K562 (cell line): Measurements from ENCODE around the gene TMEM87A. TPM values are rescaled to one million over a fixed set of nuclear protein-coding genes. Genes with fewer than 3 reads are reported as not detected.

Experiments
- ATAC-seq: fragments of 200-7000 bp; cut with Tn5 transposase; 3 replicates; pipeline ENCODE4 v1.9.1; 2020; ENCODE audit warnings: moderate library complexity
- BruUV-seq: library from RNA; stranded (reverse); fragments of 400-500 nt; replicated peaks from 2 replicates; lab custom pipeline; 2021; lab: Mats Ljungman, UMichigan
- CTCF ChIA-PET: fragments of 300-600 bp; formaldehyde crosslinking; extraction: SDS; loops from one replicate; lab custom pipeline; 2021; ENCODE audit warnings: low intra/inter-chr PET ratio; lab: Yijun Ruan, JAX
- POLR2A ChIA-PET: fragments of 300-600, 350-650 bp; sonication (Branson Sonifier 250); formaldehyde crosslinking; extraction: SDS; loops from one replicate; lab custom pipeline; 2021; ENCODE audit warnings: antibody characterized with exemption, inconsistent platforms; lab: Yijun Ruan, JAX
- DNase-seq, 4 experiments: peaks; one replicate each; pipeline versions ENCODE4 v3.0.0 to v3.0.0-alpha.2; 2011 to 2018; ENCODE audit warnings: low spot score in 3 of 4, mixed read lengths in 3 of 4; ENCODE audit errors: extremely low read depth in 1 of 4
- FAIRE-seq: peaks from 2 replicates; lab custom pipeline; 2011; peaks lifted over from hg19 to GRCh38; lab: Jason Lieb, UNC
- H2AFZ ChIP-seq: 2 replicates; pipeline ENCODE4 v1.6.0; 2011; ENCODE audit warnings: low read depth, low read length, control low read depth, inconsistent platforms
- H3K27ac ChIP-seq: fragments of 200-600 bp; 3 replicates; pipeline ENCODE4 v1.8.0; 2011; ENCODE audit warnings: low read depth, mild to moderate bottlenecking, control low read depth, inconsistent platforms, low read length, moderate library complexity, mixed read lengths; ENCODE audit errors: extremely low read depth
- H3K27me3 ChIP-seq, 2 experiments: fragments of 300-600 bp in 1 of 2; 2 replicates in 1 of 2; 3 replicates in 1 of 2; pipeline versions ENCODE4 v1.6.0 to v1.8.0; 2011; ENCODE audit warnings: inconsistent platforms in 2 of 2, low read length in 2 of 2, mild to moderate bottlenecking in 1 of 2, mixed read lengths in 1 of 2, moderate library complexity in 1 of 2; ENCODE audit not compliant: control insufficient read depth in 2 of 2, insufficient read depth in 2 of 2
- H3K36me3 ChIP-seq: fragments of 300-600 bp; 3 replicates; pipeline ENCODE4 v1.8.0; 2011; ENCODE audit warnings: mild to moderate bottlenecking, low read length, inconsistent platforms; ENCODE audit not compliant: control insufficient read depth, insufficient read depth
- H3K4me1 ChIP-seq, 2 experiments: fragments of 200-600 bp in 1 of 2; replicated peaks in 1 of 2; 2 replicates in 1 of 2; 3 replicates in 1 of 2; pipeline versions ENCODE4 v1.5.1 to v1.8.0; 2011; ENCODE audit warnings: inconsistent platforms in 2 of 2, low read length in 2 of 2, mild to moderate bottlenecking in 1 of 2, mixed read lengths in 1 of 2, moderate library complexity in 1 of 2; ENCODE audit not compliant: control insufficient read depth in 2 of 2, insufficient read depth in 2 of 2
- H3K4me2 ChIP-seq: 2 replicates; pipeline ENCODE4 v1.6.1; 2011; ENCODE audit warnings: low read length, control low read depth, inconsistent platforms, mixed read lengths; ENCODE audit not compliant: insufficient read depth
- H3K4me3 ChIP-seq: fragments of 200-600 bp; sonication (generic), shearing (Covaris generic); 2 replicates; pipeline ENCODE4 v1.5.1; 2016; ENCODE audit warnings: control low read depth, inconsistent platforms
- H3K79me2 ChIP-seq: fragments of 200-600 bp; 3 replicates; pipeline ENCODE4 v1.8.0; 2011; ENCODE audit warnings: low read length, inconsistent platforms; ENCODE audit not compliant: control insufficient read depth, insufficient read depth
- H3K9ac ChIP-seq, 2 experiments: 2 replicates each; pipeline versions ENCODE4 v1.6.0 to v1.6.1; 2011; ENCODE audit warnings: low read depth in 2 of 2, low read length in 2 of 2, control low read depth in 1 of 2, inconsistent platforms in 1 of 2, mild to moderate bottlenecking in 1 of 2, mixed read lengths in 1 of 2; ENCODE audit not compliant: insufficient read depth in 1 of 2
- H3K9me1 ChIP-seq: one replicate; pipeline ENCODE4 v1.6.0; 2011; ENCODE audit warnings: inconsistent platforms, mild to moderate bottlenecking, low read length, moderate library complexity; ENCODE audit not compliant: control insufficient read depth, insufficient read depth
- H3K9me3 ChIP-seq: replicated peaks from 2 replicates; pipeline ENCODE4 v1.5.1; 2011; ENCODE audit warnings: low read depth, low read length, inconsistent platforms; ENCODE audit not compliant: control insufficient read depth, insufficient read depth
- H4K20me1 ChIP-seq: replicated peaks from 2 replicates; pipeline ENCODE4 v1.6.1; 2011; ENCODE audit warnings: low read length, inconsistent platforms, mixed read lengths; ENCODE audit not compliant: control insufficient read depth, insufficient read depth
- DACH1 ChIP-seq: fragments of 450-650 bp; IDR thresholded peaks from 2 replicates; pipeline ENCODE4 v1.6.1; 2018; ENCODE audit not compliant: partially characterized antibody
- GTF2A2 ChIP-seq: IDR thresholded peaks from 2 replicates; pipeline ENCODE4 v1.6.1; 2016; ENCODE audit warnings: mild to moderate bottlenecking, missing genetic modification characterization, missing compliant biosample characterization
- LARP7 ChIP-seq: fragments of 450-650 bp; IDR thresholded peaks from 2 replicates; pipeline ENCODE4 v1.6.1; 2016
- NFXL1 ChIP-seq: fragments of 450-650 bp; formaldehyde crosslinking; IDR thresholded peaks from 2 replicates; pipeline ENCODE4 v1.4.0; 2021; ENCODE audit warnings: mild to moderate bottlenecking
- PCBP1 ChIP-seq: fragments of 200-400 bp; formaldehyde crosslinking; IDR thresholded peaks from 2 replicates; pipeline ENCODE4 v1.6.1; 2018; ENCODE audit warnings: mild to moderate bottlenecking, low read depth, low read length; ENCODE audit not compliant: poor library complexity, severe bottlenecking
- RBM25 ChIP-seq: fragments of 200-400 bp; formaldehyde crosslinking; IDR thresholded peaks from 2 replicates; pipeline ENCODE4 v1.6.1; 2018; ENCODE audit warnings: low read length, low read depth, moderate library complexity; ENCODE audit not compliant: severe bottlenecking
- SIRT6 ChIP-seq: IDR thresholded peaks from one replicate; pipeline ENCODE4 v1.6.1; 2012; ENCODE audit warnings: low read depth, mild to moderate bottlenecking, control low read depth, inconsistent platforms, low read length, moderate library complexity
- ZNF778 ChIP-seq: fragments of 450-650 bp; formaldehyde crosslinking; IDR thresholded peaks from 2 replicates; pipeline ENCODE4 v1.4.0; 2020; ENCODE audit warnings: mild to moderate bottlenecking, moderate library complexity
- WGBS: fragments of 100-300 bp; shearing (Covaris generic); methylation state at CpG from one replicate; pipeline ENCODE4 v1.1.6; 2016; ENCODE audit warnings: low coverage, mixed read lengths; ENCODE audit not compliant: insufficient coverage; ENCODE audit errors: missing lambda C conversion rate; 5-methylcytosine and 5-hydroxymethylcytosine counted together
- in situ Hi-C: fragments of 300-500 bp; cut with MboI; formaldehyde crosslinking; loops from 4 replicates; pipeline ENCODE4 v1.15.0; 2018; ENCODE audit warnings: inconsistent platforms, mixed read lengths
- intact Hi-C: fragments of 100-400 bp; cut with micrococcal nuclease; formaldehyde crosslinking; loops from 2 replicates; pipeline ENCODE4 v1.14.2; 2022
- polyA plus RNA-seq, 8 experiments: library from polyadenylated mRNA; depleted of rRNA in 4 of 8; stranded (reverse) in 5 of 8; unstranded in 3 of 8; fragments of >200 nt; fragmentation: Nextera tagmentation in 2 of 8; fragmentation: Illumina TruSeq in 1 of 8; extraction: Ambion mirVana in 2 of 8; extraction: Trizol in 1 of 8; gene quantifications; 2 replicates each; pipeline versions ENCODE4 v1.2.1 to v1.2.3, GENCODE V29; 2011 to 2014; ENCODE audit warnings: inconsistent platforms in 1 of 8, missing spikeins in 1 of 8
- total RNA-seq, 7 experiments: library from RNA; depleted of rRNA in 6 of 7; stranded (reverse); fragments of >200 nt in 6 of 7; fragmentation: Illumina TruSeq in 2 of 7; extraction: Trizol in 2 of 7; gene quantifications; 2 replicates each; pipeline versions ENCODE4 v1.2.1 to v1.2.3, GENCODE V29; 2011 to 2021; ENCODE audit warnings: low replicate concordance in 1 of 7
- TF ChIP-seq, protein P1 (sequence below), 2 experiments: fragments of 450-650 bp in 1 of 2; IDR thresholded peaks; 2 replicates each; pipeline ENCODE4 v1.6.1; 2011 to 2017; ENCODE audit warnings: low read depth in 2 of 2, antibody characterized with exemption in 1 of 2, borderline replicate concordance in 1 of 2, low read length in 1 of 2, mild to moderate bottlenecking in 1 of 2, mixed read lengths in 1 of 2; ENCODE audit not compliant: control insufficient read depth in 1 of 2
- TF ChIP-seq, protein P2 (sequence below): fragments of 450-650 bp; formaldehyde crosslinking; IDR thresholded peaks from 2 replicates; pipeline ENCODE4 v1.4.0; 2022; ENCODE audit warnings: mild to moderate bottlenecking, moderate library complexity
- TF ChIP-seq, protein P3 (sequence below): fragments of 250-450 bp; sonication (Bioruptor Pico); IDR thresholded peaks from 2 replicates; pipeline ENCODE4 v1.4.0; 2020

Gene TMEM87A
- total and polyA plus RNA-seq, 9 of the 15 experiments (the other 6 are each of a cell fraction or from before 2014, with no cell fraction given): 16.6 to 43.3 (median 29.6) TPM

DNA sequence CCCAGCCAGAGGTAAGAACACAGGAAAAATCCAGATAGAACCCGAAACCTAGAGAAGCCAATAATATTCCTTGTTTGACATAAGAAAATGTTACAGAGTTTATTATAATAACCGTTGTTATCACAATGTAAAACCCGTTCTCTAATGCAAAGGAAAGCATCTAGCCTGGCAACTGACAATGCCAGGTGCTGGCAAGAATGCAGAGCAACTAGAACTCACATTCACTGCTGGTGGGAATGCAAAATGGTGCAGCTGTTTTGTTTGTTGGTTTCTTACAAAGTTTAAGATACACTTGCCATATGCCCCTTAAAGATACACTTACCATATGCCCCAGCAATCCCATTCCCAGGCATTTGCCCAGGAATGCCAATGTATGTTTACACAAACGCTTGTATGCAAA is 88.5 kb downstream of the TMEM87A start:
- BruUV-seq: no TSS peak
- no peak for TF ChIP-seq NFXL1 (CRISPR knock-in tag)
- TF ChIP-seq ZNF778 (CRISPR knock-in tag): no peak
- TF ChIP-seq, protein P1, sequence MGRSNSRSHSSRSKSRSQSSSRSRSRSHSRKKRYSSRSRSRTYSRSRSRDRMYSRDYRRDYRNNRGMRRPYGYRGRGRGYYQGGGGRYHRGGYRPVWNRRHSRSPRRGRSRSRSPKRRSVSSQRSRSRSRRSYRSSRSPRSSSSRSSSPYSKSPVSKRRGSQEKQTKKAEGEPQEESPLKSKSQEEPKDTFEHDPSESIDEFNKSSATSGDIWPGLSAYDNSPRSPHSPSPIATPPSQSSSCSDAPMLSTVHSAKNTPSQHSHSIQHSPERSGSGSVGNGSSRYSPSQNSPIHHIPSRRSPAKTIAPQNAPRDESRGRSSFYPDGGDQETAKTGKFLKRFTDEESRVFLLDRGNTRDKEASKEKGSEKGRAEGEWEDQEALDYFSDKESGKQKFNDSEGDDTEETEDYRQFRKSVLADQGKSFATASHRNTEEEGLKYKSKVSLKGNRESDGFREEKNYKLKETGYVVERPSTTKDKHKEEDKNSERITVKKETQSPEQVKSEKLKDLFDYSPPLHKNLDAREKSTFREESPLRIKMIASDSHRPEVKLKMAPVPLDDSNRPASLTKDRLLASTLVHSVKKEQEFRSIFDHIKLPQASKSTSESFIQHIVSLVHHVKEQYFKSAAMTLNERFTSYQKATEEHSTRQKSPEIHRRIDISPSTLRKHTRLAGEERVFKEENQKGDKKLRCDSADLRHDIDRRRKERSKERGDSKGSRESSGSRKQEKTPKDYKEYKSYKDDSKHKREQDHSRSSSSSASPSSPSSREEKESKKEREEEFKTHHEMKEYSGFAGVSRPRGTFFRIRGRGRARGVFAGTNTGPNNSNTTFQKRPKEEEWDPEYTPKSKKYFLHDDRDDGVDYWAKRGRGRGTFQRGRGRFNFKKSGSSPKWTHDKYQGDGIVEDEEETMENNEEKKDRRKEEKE (IDR thresholded peaks at IDR 0.05; ENCODE audit: borderline replicate concordance in 1 of 2, control insufficient read depth in 1 of 2, low read depth in 2 of 2, low read length in 1 of 2): no peak
- TF ChIP-seq RBM25: no peak
- TF ChIP-seq DACH1: no peak
- no peak for TF ChIP-seq PCBP1
- no peak for TF ChIP-seq LARP7
- TF ChIP-seq, protein P2, sequence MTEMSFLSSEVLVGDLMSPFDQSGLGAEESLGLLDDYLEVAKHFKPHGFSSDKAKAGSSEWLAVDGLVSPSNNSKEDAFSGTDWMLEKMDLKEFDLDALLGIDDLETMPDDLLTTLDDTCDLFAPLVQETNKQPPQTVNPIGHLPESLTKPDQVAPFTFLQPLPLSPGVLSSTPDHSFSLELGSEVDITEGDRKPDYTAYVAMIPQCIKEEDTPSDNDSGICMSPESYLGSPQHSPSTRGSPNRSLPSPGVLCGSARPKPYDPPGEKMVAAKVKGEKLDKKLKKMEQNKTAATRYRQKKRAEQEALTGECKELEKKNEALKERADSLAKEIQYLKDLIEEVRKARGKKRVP (CRISPR knock-in tag): no peak
- TF ChIP-seq SIRT6: no peak
- TF ChIP-seq, protein P3, sequence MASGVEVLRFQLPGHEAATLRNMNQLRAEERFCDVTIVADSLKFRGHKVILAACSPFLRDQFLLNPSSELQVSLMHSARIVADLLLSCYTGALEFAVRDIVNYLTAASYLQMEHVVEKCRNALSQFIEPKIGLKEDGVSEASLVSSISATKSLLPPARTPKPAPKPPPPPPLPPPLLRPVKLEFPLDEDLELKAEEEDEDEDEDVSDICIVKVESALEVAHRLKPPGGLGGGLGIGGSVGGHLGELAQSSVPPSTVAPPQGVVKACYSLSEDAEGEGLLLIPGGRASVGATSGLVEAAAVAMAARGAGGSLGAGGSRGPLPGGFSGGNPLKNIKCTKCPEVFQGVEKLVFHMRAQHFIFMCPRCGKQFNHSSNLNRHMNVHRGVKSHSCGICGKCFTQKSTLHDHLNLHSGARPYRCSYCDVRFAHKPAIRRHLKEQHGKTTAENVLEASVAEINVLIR (CRISPR knock-in tag): no peak
- no peak for TF ChIP-seq GTF2A2 (tag)
- Histone ChIP-seq H3K27ac (no peak overlapping the region), H3K9me1 (no peaks in the 10 kb centered on the region), H3K36me3 (peaks cover 58% of the 10 kb centered on the region), H3K27me3 (no peaks in the 10 kb centered on the region), H3K4me1 (no peaks in the 10 kb centered on the region), H4K20me1 (no peaks in the 10 kb centered on the region), H3K9me3 (no peaks in the 10 kb centered on the region), H2AFZ (no peak overlapping the region), H3K4me3 (no peak overlapping the region), H3K4me2 (no peak overlapping the region), H3K9ac (no peak overlapping the region), H3K79me2 (no peaks in the 10 kb centered on the region)
- WGBS: 89% methylated on average over 4 of the region's 4 CpGs
- in situ Hi-C loops: no loop called here
- CTCF ChIA-PET: no interaction called here
- POLR2A ChIA-PET: no interaction called here
- FAIRE-seq (no peak), ATAC-seq (no peak), DNase-seq (no peak)
- intact Hi-C loops: no loop called here
